CD14-positive monocyte (primary cell): Measurements from ENCODE around the gene UGT1A6. TPM values are rescaled to one million over a fixed set of nuclear protein-coding genes. Genes with fewer than 3 reads are reported as not detected.

Experiments
- DNase-seq, 3 donors: peaks; one replicate each; pipeline ENCODE4 v3.0.0-alpha.2; 2011 to 2022
- H2AFZ ChIP-seq: 2 replicates; pipeline ENCODE4 v1.6.0; 2012; ENCODE audit warnings: mild to moderate bottlenecking, low read depth, low read length, inconsistent platforms; ENCODE audit not compliant: insufficient read depth, poor library complexity, severe bottlenecking
- H3K27ac ChIP-seq, 2 donors: 1 replicate in 1 of 2; 2 replicates in 1 of 2; pipeline ENCODE4 v1.5.1; 2012 to 2013; ENCODE audit warnings: low read length in 2 of 2, control low read depth in 1 of 2, inconsistent platforms in 1 of 2, low read depth in 1 of 2, mild to moderate bottlenecking in 1 of 2
- H3K27me3 ChIP-seq, 2 donors: one replicate each; pipeline versions ENCODE4 v1.6.0 to v1.6.1; 2011 to 2013; ENCODE audit warnings: low read length in 2 of 2; ENCODE audit not compliant: control insufficient read depth in 2 of 2, insufficient read depth in 2 of 2
- H3K36me3 ChIP-seq, 2 donors: replicated peaks in 1 of 2; 1 replicate in 1 of 2; 2 replicates in 1 of 2; pipeline versions ENCODE4 v1.5.1 to v1.6.1; 2012 to 2013; ENCODE audit warnings: low read length in 2 of 2, control low read depth in 1 of 2, inconsistent platforms in 1 of 2, mild to moderate bottlenecking in 1 of 2; ENCODE audit not compliant: insufficient read depth in 2 of 2, control insufficient read depth in 1 of 2
- H3K4me1 ChIP-seq, 2 donors: 1 replicate in 1 of 2; 2 replicates in 1 of 2; pipeline versions ENCODE4 v1.5.1 to v1.6.1; 2012 to 2013; ENCODE audit warnings: low read length in 2 of 2, control low read depth in 1 of 2, inconsistent platforms in 1 of 2, mild to moderate bottlenecking in 1 of 2, moderate library complexity in 1 of 2; ENCODE audit not compliant: insufficient read depth in 2 of 2, control insufficient read depth in 1 of 2
- H3K4me2 ChIP-seq: replicated peaks from 2 replicates; pipeline ENCODE3; 2012; ENCODE audit warnings: low read length, moderate library complexity, mild to moderate bottlenecking; ENCODE audit not compliant: poor library complexity, severe bottlenecking; ENCODE audit errors: extremely low read depth
- H3K4me3 ChIP-seq, 3 experiments: fragments of 200-600 bp in 1 of 3; sonication (generic) in 1 of 3; replicated peaks in 1 of 3; 1 replicate in 2 of 3; 2 replicates in 1 of 3; pipeline ENCODE4 v1.5.1; 2011 to 2013; ENCODE audit warnings: low read length in 3 of 3, mild to moderate bottlenecking in 3 of 3, control low read depth in 2 of 3, low read depth in 2 of 3, inconsistent platforms in 1 of 3, moderate library complexity in 1 of 3
- H3K79me2 ChIP-seq: 2 replicates; pipeline ENCODE4 v1.6.0; 2012; ENCODE audit warnings: mild to moderate bottlenecking, control low read depth, inconsistent platforms, low read length, moderate library complexity; ENCODE audit not compliant: insufficient read depth
- H3K9ac ChIP-seq: 2 replicates; pipeline ENCODE4 v1.6.0; 2017; ENCODE audit warnings: low read length, mild to moderate bottlenecking; ENCODE audit not compliant: insufficient read depth, poor library complexity, severe bottlenecking
- H3K9me3 ChIP-seq, 2 donors: replicated peaks in 1 of 2; 1 replicate in 1 of 2; 2 replicates in 1 of 2; pipeline versions ENCODE4 v1.5.1 to v1.6.1; 2012 to 2013; ENCODE audit warnings: low read length in 2 of 2, control low read depth in 1 of 2; ENCODE audit not compliant: control insufficient read depth in 1 of 2, insufficient read depth in 1 of 2
- H4K20me1 ChIP-seq: 2 replicates; pipeline ENCODE4 v1.6.0; 2012; ENCODE audit warnings: mild to moderate bottlenecking, low read length, control low read depth, moderate library complexity; ENCODE audit not compliant: insufficient read depth
- H3K27ac Mint-ChIP-seq, 7 donors: one replicate each; pipeline ENCODE4 v1.8.0; 2020; ENCODE audit warnings: mild to moderate bottlenecking in 7 of 7, mixed read lengths in 7 of 7, moderate library complexity in 6 of 7, inconsistent platforms in 2 of 7
- H3K27me3 Mint-ChIP-seq, 3 donors: one replicate each; pipeline ENCODE4 v1.8.0; 2021 to 2022; ENCODE audit warnings: low read depth in 3 of 3, mild to moderate bottlenecking in 3 of 3, mixed read lengths in 3 of 3, moderate library complexity in 3 of 3, inconsistent platforms in 1 of 3
- H3K36me3 Mint-ChIP-seq, 2 donors: one replicate each; pipeline ENCODE4 v1.8.0; 2020; ENCODE audit warnings: mixed read lengths in 2 of 2, inconsistent platforms in 1 of 2, mild to moderate bottlenecking in 1 of 2
- H3K4me1 Mint-ChIP-seq: one replicate; pipeline ENCODE4 v1.8.0; 2020; ENCODE audit warnings: mild to moderate bottlenecking, mixed read lengths
- H3K4me3 Mint-ChIP-seq, 2 donors: one replicate each; pipeline ENCODE4 v1.8.0; 2020; ENCODE audit warnings: mild to moderate bottlenecking in 2 of 2, mixed read lengths in 2 of 2, moderate library complexity in 1 of 2
- H3K9me3 Mint-ChIP-seq, 7 donors: one replicate each; pipeline ENCODE4 v1.8.0; 2020 to 2022; ENCODE audit warnings: mixed read lengths in 7 of 7, mild to moderate bottlenecking in 6 of 7, moderate library complexity in 6 of 7, inconsistent platforms in 2 of 7
- CTCF ChIP-seq: fragments of 200-600 bp; IDR thresholded peaks from one replicate; pipeline ENCODE4 v1.8.0; 2022; ENCODE audit warnings: antibody characterized with exemption, mild to moderate bottlenecking
- WGBS: methylation state at CpG from one replicate; pipeline ENCODE4 v1.1.5; 2013; ENCODE audit warnings: missing lambda C conversion rate; ENCODE audit not compliant: insufficient coverage; 5-methylcytosine and 5-hydroxymethylcytosine counted together
- intact Hi-C, 2 donors: fragments of 100-400 bp; cut with micrococcal nuclease; formaldehyde crosslinking; loops; one replicate each; pipeline versions ENCODE4 v1.15.0 to v1.15.1; 2023
- polyA plus RNA-seq, 3 donors: library from polyadenylated mRNA; depleted of rRNA in 1 of 3; unstranded in 2 of 3; stranded (reverse) in 1 of 3; fragments of 300-500 nt in 2 of 3; fragments of >200 nt in 1 of 3; fragmentation: Illumina TruSeq in 2 of 3; gene quantifications; 1 replicate in 2 of 3; 2 replicates in 1 of 3; pipeline ENCODE4 v1.2.3, GENCODE V29; 2012 to 2021

The UGT1A6 gene
- polyA plus RNA-seq, 3 donors, result not detected

- no peak overlapping the region for H3K4me2 ChIP-seq
- 95% methylated on average over 16 of the region's 18 CpGs for WGBS
- H3K9me3 ChIP-seq, result no peaks in the 10 kb centered on the region
- H3K27me3 Mint-ChIP-seq, result peaks cover 2 to 7% (median 3%) of the 10 kb centered on the region in 3 donors
- no peaks in the 10 kb centered on the region for H4K20me1 ChIP-seq
- peaks cover 4 to 8% of the 10 kb centered on the region in 2 donors for H3K4me1 ChIP-seq
- H3K4me1 Mint-ChIP-seq, result peaks cover 7% of the 10 kb centered on the region
- no peak overlapping the region for H3K9ac ChIP-seq
- H3K27ac ChIP-seq, result no peak overlapping the region
- H3K4me3 Mint-ChIP-seq, result no peak overlapping the region
- H3K36me3 Mint-ChIP-seq, result no peaks in the 10 kb centered on the region
- H3K4me3 ChIP-seq, result no peak overlapping the region
- no peaks in the 10 kb centered on the region for H3K27me3 ChIP-seq
- no peak for DNase-seq
- no peak overlapping the region for H3K27ac Mint-ChIP-seq
- intact Hi-C loops, result no loop called here
- no peaks in the 10 kb centered on the region for H3K9me3 Mint-ChIP-seq
- TF ChIP-seq CTCF, result no peak
- no peak overlapping the region for H2AFZ ChIP-seq
- no peaks in the 10 kb centered on the region for H3K36me3 ChIP-seq
- H3K79me2 ChIP-seq, result no peaks in the 10 kb centered on the region
Observed at GRCh38 chr2:233819884-233820773, 127.4 kb downstream of the UGT1A6 start.

GRCh38 chr2:233820774-233821105, 128.1 kb downstream of the UGT1A6 start:
- Histone ChIP-seq H2AFZ (no peak overlapping the region), H3K9me3 (no peaks in the 10 kb centered on the region), H4K20me1 (no peaks in the 10 kb centered on the region), H3K9ac (no peak overlapping the region), H3K4me2 (no peak overlapping the region), H3K27ac (no peak overlapping the region), H3K4me3 (no peak overlapping the region), H3K4me1 (peaks cover 4 to 8% of the 10 kb centered on the region in 2 donors), H3K27me3 (no peaks in the 10 kb centered on the region), H3K36me3 (no peaks in the 10 kb centered on the region), H3K79me2 (no peaks in the 10 kb centered on the region)
- TF ChIP-seq CTCF, result no peak
- H3K27me3 Mint-ChIP-seq, result peaks cover 0 to 7% (median 2%) of the 10 kb centered on the region in 3 donors
- H3K4me3 Mint-ChIP-seq, result no peak overlapping the region
- H3K36me3 Mint-ChIP-seq, result no peaks in the 10 kb centered on the region
- no peaks in the 10 kb centered on the region for H3K9me3 Mint-ChIP-seq
- no peak for DNase-seq
- intact Hi-C loops, result no loop called here
- WGBS, result 66% methylated on average over 3 of the region's 6 CpGs
- peaks cover 7% of the 10 kb centered on the region for H3K4me1 Mint-ChIP-seq
- H3K27ac Mint-ChIP-seq, result no peak overlapping the region
